ENCODE data around the gene SLC40A1. TPM values are rescaled to one million over a fixed set of nuclear protein-coding genes. Genes with fewer than 3 reads are reported as not detected.

Gene SLC40A1
- total and polyA plus RNA-seq, 2 of the 13 experiments (the other 11 are each of a cell fraction or from before 2014, with no cell fraction given), result 10.6 to 24.9 TPM

GRCh38 chr2:189578272-189578950 is 2.2 kb downstream of the SLC40A1 start:
- CTCF ChIA-PET (ENCODE audit: low intra/inter-chr PET ratio, low total read pairs), result no interaction called here
- intact Hi-C loops (cut with micrococcal nuclease; ENCODE audit: unreplicated experiment), result no loop called here
- no peak for DNase-seq (ENCODE audit: low spot score)
- no peak overlapping the region for H3K9ac ChIP-seq (ENCODE audit: insufficient read depth, low read depth, low read length)
- 73% methylated on average over 1 of the region's 1 CpG for WGBS (ENCODE audit: low lambda C conversion rate)
- H3K4me2 ChIP-seq (ENCODE audit: low read depth, low read length), result no peak overlapping the region
- POLR2A ChIA-PET, result no interaction called here
- no peak for ATAC-seq
- no peak for FAIRE-seq
- no peak overlapping the region for H3K27ac ChIP-seq (ENCODE audit: extremely low read length, insufficient read depth, low read length)
- H3K36me3 ChIP-seq (replicated peaks in 1 of 2; ENCODE audit: control insufficient read depth in 1 of 2, insufficient read depth in 2 of 2, low read length in 2 of 2), result peaks cover 4 to 5% of the 10 kb centered on the region in 2 experiments; a peak in 2 of 5 replicates
- BruUV-seq (replicated peaks), result no TSS peak
- in situ Hi-C loops (cut with HindIII; ENCODE audit: extremely low pct_ligation_motif_present, low pct_unique_long_range_greater_than_20kb), result no loop called here
- H3K27me3 ChIP-seq (ENCODE audit: control insufficient read depth in 1 of 2, insufficient read depth in 2 of 2, low read length in 2 of 2), result peaks cover 0 to 11% of the 10 kb centered on the region in 2 experiments; a peak in 2 of 5 replicates
- H3K79me2 ChIP-seq (ENCODE audit: insufficient read depth, low read length), result peaks cover 2% of the 10 kb centered on the region
- H3K4me3 ChIP-seq (replicated peaks in 1 of 3; ENCODE audit: insufficient read depth in 1 of 3, low read depth in 2 of 3, low read length in 3 of 3), result no peak overlapping the region
- no peaks in the 10 kb centered on the region for H3K9me3 ChIP-seq (ENCODE audit: low read length)
- H2AFZ ChIP-seq (ENCODE audit: low read length), result no peak overlapping the region
- peaks cover 78% of the 10 kb centered on the region for H3K4me1 ChIP-seq (ENCODE audit: insufficient read depth, low read length)
- no peaks in the 10 kb centered on the region for H4K20me1 ChIP-seq (ENCODE audit: insufficient read depth, low read length)
- TF ChIP-seq ZNF576 (CRISPR knock-in tag; IDR thresholded peaks at IDR 0.05), result no peak
- no peak for TF ChIP-seq REL (CRISPR knock-in tag; conservative IDR thresholded peaks at IDR 0.05)
- TF ChIP-seq ZNF879 (CRISPR knock-in tag; IDR thresholded peaks at IDR 0.05), result no peak
- TF ChIP-seq SETDB1 (CRISPR knock-in tag; IDR thresholded peaks at IDR 0.05; ENCODE audit: borderline replicate concordance), result no peak
- TF ChIP-seq ATF6 (CRISPR knock-in tag; conservative IDR thresholded peaks at IDR 0.05), result no peak
- TF ChIP-seq MYNN (CRISPR knock-in tag; IDR thresholded peaks at IDR 0.05; ENCODE audit: low read depth), result no peak
- no peak for TF ChIP-seq AKAP8 (CRISPR knock-in tag; IDR thresholded peaks at IDR 0.05)
- no peak for TF ChIP-seq ZNF569 (CRISPR knock-in tag; IDR thresholded peaks at IDR 0.05; ENCODE audit: borderline replicate concordance)
- no peak for TF ChIP-seq ZNF709 (CRISPR knock-in tag; IDR thresholded peaks at IDR 0.05)
- no peak for TF ChIP-seq MZF1 (CRISPR knock-in tag; IDR thresholded peaks at IDR 0.05; ENCODE audit: borderline replicate concordance)
- TF ChIP-seq CREB1 (IDR thresholded peaks at IDR 0.05), result no peak
- TF ChIP-seq CREB1 (CRISPR knock-in tag; IDR thresholded peaks at IDR 0.05), result no peak
- TF ChIP-seq ZNF17 (CRISPR knock-in tag; IDR thresholded peaks at IDR 0.05), result no peak
- TF ChIP-seq ARID2 (CRISPR knock-in tag; IDR thresholded peaks at IDR 0.05; ENCODE audit: borderline replicate concordance), result no peak
- no peak for TF ChIP-seq NR2F6 (IDR thresholded peaks at IDR 0.05)
- no peak for TF ChIP-seq NR2F6 (CRISPR knock-in tag; IDR thresholded peaks at IDR 0.05)
- no peak for TF ChIP-seq MIER3 (CRISPR knock-in tag; IDR thresholded peaks at IDR 0.05; ENCODE audit: borderline replicate concordance)
- TF ChIP-seq MAF1 (CRISPR knock-in tag; IDR thresholded peaks at IDR 0.05; ENCODE audit: borderline replicate concordance), result no peak
- no peak for TF ChIP-seq U2AF1 (optimal IDR thresholded peaks at IDR 0.05; ENCODE audit: low read depth, low read length)
- no peak for TF ChIP-seq ZNF773 (CRISPR knock-in tag; IDR thresholded peaks at IDR 0.05; ENCODE audit: borderline replicate concordance)
